ENCODE data around the gene ADGRF3.
A peak's percentile ranks its signal among the peaks of the same experiment; 100 is the strongest.
"Not testable (repeated sequence)": the region's sequence is repeated elsewhere in the genome, so short reads cannot be mapped to it uniquely, and the experiment has no call there.

Gene ADGRF3

DNA sequence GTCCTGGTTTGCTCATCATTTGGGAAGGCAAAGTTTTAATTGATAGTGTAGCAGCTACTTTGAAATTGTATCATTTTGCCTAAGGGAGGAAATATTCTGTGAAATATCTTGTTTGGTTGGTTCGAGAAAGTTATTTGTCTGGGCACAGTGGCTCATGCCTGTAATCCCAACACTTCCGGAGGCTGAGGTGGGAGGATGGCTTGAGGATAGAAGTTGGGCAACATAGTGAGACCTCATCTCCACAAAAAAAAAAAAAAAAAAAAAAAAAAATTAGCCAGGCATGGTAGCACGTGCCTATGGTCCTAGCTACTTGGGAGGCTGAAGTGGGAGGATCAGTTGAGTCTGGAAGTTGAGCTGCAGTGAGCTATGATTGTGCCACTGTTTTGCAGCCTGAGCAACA, 3.1 kb upstream of the ADGRF3 start:
- DNase-seq, result no peak
- no peak for ATAC-seq

GRCh38 chr2:26347286-26347865, 787 bp upstream of the ADGRF3 start:
- no peak for ATAC-seq

DNA sequence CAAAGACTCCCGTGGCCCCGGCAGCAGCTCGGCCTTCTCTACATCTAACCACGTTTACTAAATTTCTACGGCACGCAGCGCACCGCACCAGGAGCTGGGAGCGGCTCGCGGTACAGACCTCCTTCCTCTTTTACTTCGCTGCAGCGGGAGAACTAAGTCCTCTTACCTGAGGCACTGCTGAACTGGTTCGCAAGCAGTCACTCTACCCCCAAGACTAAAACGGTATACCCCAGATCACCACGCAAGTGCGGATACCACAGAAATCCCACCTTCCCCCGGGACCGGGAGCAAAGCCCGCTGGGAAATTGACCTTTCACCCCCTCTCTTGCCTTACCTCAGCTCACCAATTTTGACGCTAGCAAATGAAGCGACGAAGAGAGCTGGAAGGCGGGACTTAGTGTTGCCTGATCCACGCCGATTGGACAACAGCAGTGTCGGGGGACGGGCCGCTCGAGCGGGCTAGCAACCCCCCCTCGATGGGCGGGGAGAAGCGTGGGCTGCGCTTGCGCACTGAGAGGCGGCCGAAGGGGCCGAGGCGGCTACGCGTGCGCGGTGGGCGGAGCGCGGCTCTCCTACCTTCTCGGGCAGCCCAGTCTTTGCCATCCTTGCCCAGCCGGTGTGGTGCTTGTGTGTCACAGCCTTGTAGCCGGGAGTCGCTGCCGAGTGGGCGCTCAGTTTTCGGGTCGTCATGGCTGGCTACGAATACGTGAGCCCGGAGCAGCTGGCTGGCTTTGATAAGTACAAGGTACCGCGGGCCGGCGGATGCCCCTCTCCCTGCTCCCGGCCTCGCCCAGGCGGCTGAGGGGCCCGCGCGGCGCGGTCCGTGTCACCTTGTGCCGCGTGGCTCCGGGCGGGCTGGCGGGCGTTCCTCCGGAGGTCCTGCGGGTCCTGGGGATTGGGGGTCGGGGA, 790 bp downstream of the ADGRF3 start, which contains the start of gene SELENOI:
TSS of gene SELENOI (plus strand) at position 599 of the 909 bp plus-strand sequence. CDS start at position 689, 90 bp downstream.
- peak; percentile 97 for ATAC-seq
- peak; percentile 100 for DNase-seq

More at GRCh38 chr2:26347286-26347865, 787 bp upstream of the ADGRF3 start:
- no peak for DNase-seq

- DNase-seq (no peak), ATAC-seq (no peak)
Observed at GRCh38 chr2:26345283-26345544, 1.4 kb downstream of the ADGRF3 start.

GRCh38 chr2:26344581-26345282, 1.9 kb downstream of the ADGRF3 start:
- ATAC-seq (no peak), DNase-seq (peak; percentile 34)

DNA sequence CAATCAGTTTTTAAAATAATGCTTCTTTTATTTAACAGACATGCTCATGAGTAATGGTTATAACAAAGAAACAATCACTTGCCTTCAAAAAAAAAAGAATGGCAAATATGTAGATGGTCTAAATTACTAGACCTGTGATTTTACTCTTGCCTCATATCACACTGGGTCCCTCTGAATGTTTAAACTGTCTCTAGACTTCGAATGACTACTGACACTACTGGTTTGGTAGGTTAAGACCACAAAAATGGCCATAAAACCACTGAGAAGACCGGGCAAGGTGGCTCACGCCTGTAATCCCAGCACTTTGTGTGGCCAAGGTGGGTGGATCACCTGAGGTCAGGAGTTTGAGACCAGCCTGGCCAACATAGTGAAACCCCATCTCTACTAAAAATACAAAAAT, 5.8 kb downstream of the ADGRF3 start:
- no peak for DNase-seq
- no peak for ATAC-seq

- ATAC-seq (no peak), DNase-seq (no peak)
Observed at GRCh38 chr2:26337298-26337697, 9.3 kb downstream of the ADGRF3 start.

DNA sequence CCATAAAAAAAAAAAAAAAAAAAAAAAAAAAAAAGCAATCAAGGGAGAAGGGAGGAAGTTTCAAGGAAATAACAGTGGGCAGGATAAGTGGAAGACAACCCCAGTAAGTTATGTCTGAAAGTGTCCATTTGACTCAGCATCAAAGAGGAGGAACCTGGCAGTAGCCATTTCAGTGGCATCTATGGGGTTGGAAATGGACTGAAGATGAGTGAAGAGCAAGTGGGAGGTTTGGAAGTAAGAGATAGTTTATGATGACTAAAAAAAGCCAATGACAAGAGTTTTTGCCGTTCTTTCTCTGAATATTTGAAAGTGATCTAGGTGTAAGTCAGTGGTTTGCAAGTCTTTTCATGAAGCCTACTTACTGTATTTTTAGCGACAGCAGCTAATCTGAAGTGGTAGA, 9.9 kb downstream of the ADGRF3 start:
- no peak for DNase-seq
- ATAC-seq, result no peak

- DNase-seq (no peak), ATAC-seq (no peak)
Observed at GRCh38 chr2:26335231-26335630, 11.4 kb downstream of the ADGRF3 start.

- ATAC-seq (no peak), DNase-seq (no peak)
Observed at GRCh38 chr2:26333293-26333692, 13.3 kb downstream of the ADGRF3 start.

DNA sequence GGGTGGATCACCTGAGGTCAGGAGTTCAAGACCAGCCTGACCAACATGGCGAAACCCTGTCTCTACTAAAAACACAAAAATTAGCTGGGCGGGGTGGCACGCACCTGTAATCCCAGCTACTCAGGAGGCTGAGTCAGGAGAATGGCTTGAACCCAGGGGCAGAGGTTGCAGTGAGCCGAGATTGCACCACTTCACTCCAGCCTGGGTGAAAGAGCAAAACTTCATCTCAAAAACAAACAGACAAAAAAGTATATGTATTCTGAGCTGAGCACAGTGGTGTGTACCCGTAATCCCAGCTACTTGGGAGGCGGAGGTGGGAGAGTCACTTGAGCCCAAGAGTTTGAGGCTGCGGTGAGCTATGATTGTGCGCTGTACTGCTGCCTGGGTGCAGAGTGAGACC, 15.3 kb downstream of the ADGRF3 start:
- ATAC-seq, DNase-seq: not testable (repeated sequence)

DNA sequence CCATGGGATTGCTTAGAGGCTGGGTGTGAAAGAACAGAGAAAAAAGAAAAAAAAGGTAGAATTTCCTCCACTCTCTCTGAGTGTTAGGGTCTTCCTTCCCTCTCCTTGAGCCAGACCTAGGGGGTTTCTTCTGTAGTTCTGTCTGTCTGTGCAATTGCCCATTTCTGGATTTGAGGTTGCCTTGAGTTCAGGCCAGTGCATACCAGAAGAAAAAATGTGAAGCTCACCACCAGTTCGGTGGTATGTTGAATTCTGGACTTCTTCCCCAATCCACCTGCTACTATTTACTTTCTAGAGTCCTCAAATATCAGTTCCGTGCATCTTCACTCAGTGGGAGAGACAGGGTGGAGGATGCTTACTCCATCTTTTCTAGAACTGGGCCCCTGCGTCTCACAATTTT, 16.0 kb downstream of the ADGRF3 start:
- no peak for DNase-seq
- no peak for ATAC-seq

DNA sequence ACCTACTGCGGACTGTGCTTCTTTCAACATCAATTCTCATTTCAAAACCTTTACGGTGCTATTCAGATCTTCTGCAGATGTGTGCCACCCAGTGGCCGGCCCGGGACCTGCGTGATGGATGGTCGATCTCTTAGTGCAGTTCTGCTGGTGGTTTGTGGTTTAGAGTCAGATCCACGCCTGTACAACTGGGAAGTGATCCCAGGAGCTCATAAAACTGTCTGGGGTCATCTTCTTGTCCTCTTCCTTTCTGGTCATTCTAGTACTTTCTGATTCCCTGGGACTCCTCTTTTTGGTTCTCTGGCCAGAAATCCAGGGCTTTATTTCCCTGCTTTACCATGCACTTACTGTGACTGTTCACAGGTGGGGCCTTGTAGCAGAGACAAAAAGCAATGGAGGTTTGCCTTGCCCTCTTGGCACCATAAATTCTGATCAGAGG, 16.5 kb downstream of the ADGRF3 start:
- ATAC-seq, result peak; percentile 90

GRCh38 chr2:26329083-26329482, 17.5 kb downstream of the ADGRF3 start:
- ATAC-seq, DNase-seq: not testable (repeated sequence)

More for the DNA sequence above, 16.5 kb downstream of the ADGRF3 start:
- peak; percentile 87 for DNase-seq

DNA sequence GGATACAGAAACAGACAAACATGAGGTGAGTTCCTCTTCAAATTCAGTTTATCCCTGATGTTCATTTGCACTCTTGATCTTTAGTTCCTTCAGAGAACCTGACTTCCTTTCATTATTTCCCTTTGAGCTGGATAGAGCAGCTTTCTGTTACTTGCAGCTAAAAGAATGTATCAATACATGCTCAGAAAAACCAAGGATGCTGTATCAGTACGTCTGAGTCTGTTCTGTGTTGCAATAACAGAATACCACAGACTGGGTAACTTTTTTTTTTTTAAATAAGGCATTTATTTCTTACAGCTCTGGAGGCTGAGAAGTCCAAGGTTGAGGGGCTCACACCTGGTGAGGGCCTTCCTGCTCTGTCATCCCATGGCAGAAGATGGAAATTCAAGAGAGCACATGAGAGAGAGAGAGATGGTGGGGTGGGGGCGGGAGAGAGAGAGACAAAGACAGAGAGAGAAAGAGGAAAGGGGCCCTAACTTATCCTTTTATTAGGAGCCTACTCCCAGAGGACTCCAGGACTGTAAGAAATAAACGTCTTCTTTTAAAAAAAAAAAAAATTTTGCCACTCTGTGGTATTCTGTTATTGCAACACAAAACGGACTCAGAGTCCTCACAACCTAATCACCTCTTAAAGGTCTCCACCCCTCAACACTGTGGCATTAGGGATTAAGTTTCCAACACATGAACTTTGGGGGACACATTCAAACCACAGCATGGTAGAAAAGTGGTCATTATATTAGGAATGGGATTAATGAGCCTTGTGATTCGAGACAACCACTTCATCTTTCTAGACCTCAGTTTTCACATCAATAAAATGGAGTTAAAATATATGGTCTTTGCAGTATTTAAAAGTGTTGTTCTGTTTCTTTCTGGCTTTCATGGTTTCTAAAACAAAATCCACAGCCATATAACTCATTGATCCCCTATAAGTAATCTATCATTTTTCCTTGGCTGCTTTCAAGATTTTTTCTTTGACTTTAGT, 19.0 kb downstream of the ADGRF3 start:
- no peak for ATAC-seq
- no peak for DNase-seq

- no peak for DNase-seq
- no peak for ATAC-seq
Observed at GRCh38 chr2:26326514-26326913, 20.1 kb downstream of the ADGRF3 start.

GRCh38 chr2:26325851-26326250, 20.7 kb downstream of the ADGRF3 start:
- no peak for DNase-seq
- ATAC-seq, result no peak

DNA sequence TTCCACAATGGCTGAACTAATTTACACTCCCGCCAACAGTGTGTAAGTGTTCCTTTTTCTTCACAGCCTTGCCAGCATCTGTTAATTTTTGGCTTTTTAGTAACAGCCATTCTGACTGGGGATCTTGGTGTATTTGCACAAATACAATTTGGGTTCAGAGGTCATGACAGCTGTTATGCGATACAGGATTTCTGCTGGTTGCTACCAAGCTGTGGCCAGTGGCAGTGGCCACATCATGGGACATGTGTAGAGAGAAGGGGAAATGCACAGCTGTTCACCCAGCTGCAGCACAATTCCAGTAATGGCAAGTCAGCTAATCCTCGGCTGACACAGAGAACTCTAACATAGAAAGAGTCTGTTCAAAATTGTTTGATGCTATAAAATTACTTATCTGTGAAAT, 21.7 kb downstream of the ADGRF3 start:
- no peak for DNase-seq
- ATAC-seq, result no peak

DNA sequence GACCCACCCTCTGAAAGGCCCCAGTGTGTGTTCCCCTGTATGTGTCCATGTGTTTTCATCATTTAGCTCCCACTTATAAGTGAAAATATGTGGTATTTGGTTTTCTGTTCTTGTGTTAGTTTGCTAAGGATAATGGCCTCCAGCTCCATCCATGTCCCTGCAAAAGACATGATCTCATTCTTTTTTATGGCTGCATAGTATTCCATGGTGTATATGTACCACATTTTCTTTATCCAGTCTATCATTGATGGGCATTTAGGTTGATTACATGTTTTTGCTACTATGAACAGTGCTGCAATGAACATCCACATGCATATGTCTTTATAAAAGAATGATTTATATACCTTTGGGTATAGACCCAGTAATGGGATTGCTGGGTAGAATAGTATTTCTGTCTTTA, 22.1 kb downstream of the ADGRF3 start:
- DNase-seq, ATAC-seq: not testable (repeated sequence)

- ATAC-seq (no peak), DNase-seq (no peak)
Observed at GRCh38 chr2:26318950-26319349, 27.6 kb downstream of the ADGRF3 start.

DNA sequence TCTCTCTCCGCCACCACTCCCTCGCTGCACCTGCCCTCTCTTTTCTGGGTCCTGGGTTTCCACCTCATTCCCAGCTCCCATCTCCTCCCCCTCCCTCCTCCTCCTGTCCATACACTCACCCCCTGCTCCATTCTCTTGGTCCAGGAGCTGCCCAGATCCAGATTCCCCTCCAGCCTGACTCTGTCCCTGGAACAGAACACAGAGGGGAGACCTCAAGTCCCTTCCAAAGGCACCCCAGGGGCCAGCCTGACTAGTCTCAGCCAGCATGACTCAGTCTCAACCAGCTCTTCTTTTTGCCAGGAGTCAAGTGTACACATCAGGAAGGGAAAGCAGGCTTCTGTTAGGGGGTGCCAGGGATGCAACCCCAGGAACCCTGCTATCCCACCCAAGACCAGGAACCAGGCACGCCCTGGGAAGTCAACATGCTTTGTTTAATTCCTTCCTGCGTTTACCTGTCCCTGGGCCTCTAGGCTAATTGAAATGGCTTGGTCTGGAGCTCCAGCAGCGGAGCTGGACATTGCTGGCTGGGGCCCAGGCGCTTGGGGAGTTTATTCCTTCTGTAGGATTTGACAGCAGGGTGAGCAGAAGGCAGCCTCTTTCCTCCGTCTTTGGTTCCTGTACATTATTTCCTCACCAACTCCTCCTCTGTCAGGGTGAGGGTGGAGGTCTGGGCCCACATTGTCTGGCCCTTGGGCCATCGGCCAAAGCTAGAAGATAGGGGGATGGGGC, 29.0 kb downstream of the ADGRF3 start:
- ATAC-seq (no peak), DNase-seq (no peak)
